Activated CD4-positive, alpha-beta T cell treated with anti-CD3 and anti-CD28 coated beads, Interleukin-2, Interleukin-6, amounts not matched to agents 100 ng/mL and 50 ng/mL, durations not matched to agents 16 hours and 8 hours (primary cell): ENCODE results near the gene GSG1L.
"Not testable (repeated sequence)": the region's sequence is repeated elsewhere in the genome, so short reads cannot be mapped to it uniquely, and the experiment has no call there.

Experiments
- DNase-seq: peaks from one replicate; pipeline ENCODE4 v3.0.0-alpha.2; 2020

Gene GSG1L

DNA sequence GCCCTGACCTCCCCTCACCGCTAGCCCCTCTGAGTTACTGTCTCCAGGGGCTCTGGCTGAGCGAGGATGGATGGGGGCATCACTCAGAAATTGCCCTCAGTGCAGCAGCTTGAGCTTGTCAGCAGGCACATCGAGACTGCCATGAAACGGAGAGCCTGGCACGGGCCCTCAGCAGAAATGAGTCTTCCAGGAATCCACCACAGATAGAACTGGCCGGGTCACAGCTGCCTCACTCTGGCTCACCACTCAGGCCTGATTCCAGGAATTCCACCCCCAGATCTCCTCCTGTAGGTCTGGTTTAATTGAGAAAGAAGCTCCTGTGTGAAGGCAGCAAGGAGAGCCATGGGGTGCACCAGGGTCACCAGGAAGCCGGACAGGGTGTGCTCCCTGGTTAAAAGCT lies 85.5 kb downstream of the GSG1L start:
- no peak for DNase-seq

DNA sequence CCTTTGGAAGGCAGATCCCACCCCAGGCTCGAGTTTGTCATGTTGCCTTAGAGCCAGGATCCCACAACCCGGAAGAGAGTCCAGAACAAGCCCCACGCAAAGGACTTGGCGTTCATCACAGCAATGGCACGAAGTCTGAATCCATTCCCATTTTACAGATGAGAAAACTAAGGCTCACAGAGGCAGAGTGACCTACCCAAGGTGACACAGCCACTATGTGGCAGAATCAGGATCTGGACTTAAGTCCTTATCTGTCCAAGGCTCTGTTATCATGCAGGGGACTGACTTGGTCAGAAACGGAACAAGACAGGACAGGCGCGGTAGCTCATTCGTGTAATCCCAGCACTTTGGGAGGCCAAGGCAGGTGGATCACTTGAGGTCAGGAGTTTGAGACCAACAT lies 86.5 kb downstream of the GSG1L start:
- no peak for DNase-seq

GRCh38 chr16:27974896-27975540 lies 88.5 kb downstream of the GSG1L start:
- DNase-seq = no peak

DNA sequence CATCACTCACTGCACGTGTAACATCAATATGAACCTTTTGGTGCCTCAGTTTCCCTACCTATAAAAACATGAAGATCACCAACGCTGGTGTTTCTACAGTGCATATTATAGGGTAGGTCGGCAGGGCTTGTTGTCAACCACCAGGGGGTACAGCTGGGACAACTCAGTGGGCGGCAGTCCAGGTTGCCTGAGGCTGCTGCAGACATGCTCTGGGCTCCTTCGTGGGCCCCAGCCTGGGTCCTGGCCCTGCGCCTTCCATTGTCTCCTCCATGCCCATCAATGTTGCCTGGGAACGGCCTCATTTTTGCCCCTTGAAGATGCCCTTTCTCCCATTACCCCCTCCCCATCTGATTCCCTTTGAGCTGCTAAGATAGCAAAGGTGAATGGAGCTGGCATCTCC lies 89.8 kb downstream of the GSG1L start:
- DNase-seq = no peak

- peak; percentile 61 for DNase-seq
These were observed 91.0 kb downstream of the GSG1L start for GRCh38 chr16:27972500-27972899.

- no peak for DNase-seq
These were observed 93.9 kb downstream of the GSG1L start for GRCh38 chr16:27969574-27969973.

- no peak for DNase-seq
These were observed 96.3 kb downstream of the GSG1L start for GRCh38 chr16:27967169-27967568.

GRCh38 chr16:27966756-27967155 lies 96.8 kb downstream of the GSG1L start:
- DNase-seq = no peak

- DNase-seq = no peak
These were observed 97.7 kb downstream of the GSG1L start for GRCh38 chr16:27965801-27966200.

DNA sequence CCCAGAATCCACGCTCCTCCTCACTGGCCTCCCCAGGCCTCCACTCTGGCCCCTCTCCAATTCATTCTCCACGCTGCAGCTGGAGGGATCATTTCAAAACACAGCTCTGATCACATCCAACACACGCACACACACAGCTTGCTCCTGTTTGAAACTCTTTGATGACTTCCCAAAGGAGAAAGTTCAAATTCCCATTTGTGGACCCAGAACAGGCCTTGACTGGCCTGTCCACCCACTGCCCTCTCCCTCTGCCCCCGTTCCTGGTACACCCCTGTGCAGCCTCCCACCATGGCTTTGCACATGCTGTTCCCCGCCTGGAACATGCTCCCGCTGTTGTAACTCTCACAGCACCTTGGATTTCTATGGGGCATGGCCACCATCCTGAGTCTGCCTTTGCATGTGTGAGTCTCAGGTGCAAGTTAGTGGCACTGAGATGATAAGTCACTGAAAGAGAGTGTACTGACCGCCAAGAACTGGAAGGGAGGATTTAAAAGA lies 100.0 kb downstream of the GSG1L start:
- no peak for DNase-seq

- no peak for DNase-seq
These were observed 101.3 kb downstream of the GSG1L start for GRCh38 chr16:27962197-27962596.

DNA sequence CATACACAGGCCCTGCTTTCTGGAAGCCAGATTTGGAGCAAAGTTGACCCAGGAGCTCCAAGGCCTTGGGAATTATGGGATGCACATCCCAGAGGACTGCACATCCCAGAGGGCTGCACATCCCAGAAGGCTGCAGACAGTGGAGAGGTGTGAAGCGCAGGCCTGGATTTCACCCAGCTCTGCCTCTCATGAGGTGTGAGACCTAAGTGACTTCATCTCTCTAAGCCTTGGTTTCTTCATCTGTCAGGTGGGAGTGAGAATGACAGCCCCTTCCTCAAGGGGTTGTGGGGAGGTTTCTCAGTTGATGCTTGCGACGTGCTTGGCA lies 102.3 kb downstream of the GSG1L start:
- DNase-seq = no peak

- DNase-seq = no peak
These were observed 102.8 kb downstream of the GSG1L start for GRCh38 chr16:27960619-27961295.

DNA sequence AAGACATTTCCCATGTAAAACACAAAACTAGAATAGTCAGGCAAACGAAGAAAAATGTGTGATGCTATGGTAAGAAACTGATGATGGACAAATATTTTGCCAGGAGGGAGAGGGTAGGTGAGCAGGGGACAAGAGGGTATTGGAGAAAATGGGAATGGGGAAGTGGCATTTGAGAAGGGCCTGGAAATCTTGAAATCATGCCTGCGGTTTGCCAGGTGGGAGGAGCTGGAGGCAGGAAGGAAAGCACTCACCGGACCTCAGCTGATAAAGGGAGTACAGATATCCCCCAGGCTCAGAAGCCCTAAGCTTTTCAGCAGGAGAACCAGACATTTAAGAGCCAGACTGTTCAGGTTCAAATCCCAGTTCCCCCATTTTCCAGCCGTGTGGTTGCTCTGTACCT lies 103.6 kb downstream of the GSG1L start:
- DNase-seq = no peak

- no peak for DNase-seq
These were observed 109.3 kb downstream of the GSG1L start for GRCh38 chr16:27954191-27954590.

DNA sequence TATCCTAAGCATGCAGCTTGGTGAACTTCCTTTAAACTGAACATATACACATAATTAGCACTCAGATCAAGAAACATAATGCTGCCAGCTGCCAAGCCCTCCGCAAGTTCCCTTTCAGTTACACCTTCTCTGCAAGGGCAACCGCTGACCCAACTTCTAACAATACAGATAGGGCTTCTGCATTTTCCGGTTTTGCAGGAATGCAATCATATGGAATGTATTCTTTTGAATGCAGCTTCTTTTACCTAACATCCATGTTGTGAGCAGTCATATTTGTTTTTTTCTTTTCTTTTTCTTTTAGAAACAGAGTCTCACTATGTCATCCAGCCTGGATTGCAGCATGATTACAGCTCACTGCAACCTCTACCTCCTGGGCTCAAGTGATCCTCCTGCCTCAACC lies 110.7 kb downstream of the GSG1L start:
- DNase-seq = no peak

GRCh38 chr16:27951489-27952120 lies 111.9 kb downstream of the GSG1L start:
- no peak for DNase-seq

DNA sequence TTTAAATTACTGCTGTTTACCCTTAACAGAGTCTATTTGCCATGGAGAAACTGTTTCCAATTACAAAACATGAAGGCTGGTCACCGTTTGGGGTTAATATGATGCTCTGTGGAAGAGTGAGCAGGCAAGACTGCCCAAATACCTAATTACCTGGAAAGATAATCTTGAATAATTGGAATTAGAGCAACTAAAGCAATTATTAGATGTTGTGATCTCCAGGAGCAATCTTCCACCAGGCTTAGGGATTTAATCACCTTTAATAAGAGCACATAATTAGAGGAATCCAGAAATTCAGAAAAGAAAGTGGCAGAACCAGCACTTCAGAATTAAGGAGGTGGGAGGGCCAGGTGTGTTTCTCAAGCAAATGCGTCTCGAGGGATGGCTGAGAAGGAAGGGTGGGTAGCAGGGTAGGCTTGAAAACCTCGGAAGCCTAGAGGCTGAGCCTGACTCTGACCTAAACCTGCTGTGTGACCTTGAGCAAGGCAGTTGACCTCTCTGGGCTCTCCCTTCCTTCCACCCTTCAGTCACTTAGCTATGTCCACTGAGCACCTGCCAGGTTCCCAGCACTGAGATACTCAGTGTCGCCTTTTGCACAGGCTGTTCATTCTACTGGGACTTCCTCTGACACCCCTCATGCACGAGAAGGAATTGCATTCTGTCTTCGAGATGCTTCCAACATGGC lies 113.2 kb downstream of the GSG1L start:
- DNase-seq = no peak

GRCh38 chr16:27947696-27948095 lies 115.8 kb downstream of the GSG1L start:
- no peak for DNase-seq

DNA sequence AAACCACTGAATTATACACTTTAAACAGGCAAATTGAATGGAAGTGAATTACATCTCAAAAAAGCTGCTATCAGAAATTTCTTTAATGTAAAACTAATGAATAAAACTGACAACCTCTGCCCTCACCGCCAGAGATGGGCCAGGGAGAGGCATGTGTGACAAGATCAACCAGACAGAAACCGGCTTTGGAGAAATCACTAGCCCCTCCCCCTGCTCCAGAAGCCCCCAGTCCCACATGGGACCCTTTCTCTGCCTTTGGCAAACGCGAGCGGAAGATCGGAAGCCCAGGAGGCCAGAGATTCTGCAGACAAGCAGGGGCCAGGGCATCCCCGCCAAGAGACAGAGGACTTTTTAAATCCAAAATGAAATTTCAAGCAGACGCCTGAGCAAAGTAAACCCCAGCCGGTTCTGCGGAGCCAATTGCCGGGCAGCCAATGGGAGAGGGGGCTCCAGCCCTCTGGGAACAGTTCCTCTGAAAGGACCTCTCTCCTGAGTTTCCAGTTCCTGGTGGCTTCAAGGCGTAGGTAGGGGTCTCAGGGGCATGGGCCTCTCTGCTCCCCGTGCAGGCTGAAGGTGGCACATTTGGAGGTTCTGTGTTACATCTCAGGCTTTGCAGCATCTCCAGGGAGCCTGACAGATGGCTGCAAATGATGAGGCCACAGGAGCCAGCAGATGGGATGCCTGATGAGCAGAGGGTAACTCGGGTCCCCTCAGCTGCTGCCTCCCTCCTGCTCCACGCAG lies 118.1 kb downstream of the GSG1L start:
- DNase-seq = no peak

DNA sequence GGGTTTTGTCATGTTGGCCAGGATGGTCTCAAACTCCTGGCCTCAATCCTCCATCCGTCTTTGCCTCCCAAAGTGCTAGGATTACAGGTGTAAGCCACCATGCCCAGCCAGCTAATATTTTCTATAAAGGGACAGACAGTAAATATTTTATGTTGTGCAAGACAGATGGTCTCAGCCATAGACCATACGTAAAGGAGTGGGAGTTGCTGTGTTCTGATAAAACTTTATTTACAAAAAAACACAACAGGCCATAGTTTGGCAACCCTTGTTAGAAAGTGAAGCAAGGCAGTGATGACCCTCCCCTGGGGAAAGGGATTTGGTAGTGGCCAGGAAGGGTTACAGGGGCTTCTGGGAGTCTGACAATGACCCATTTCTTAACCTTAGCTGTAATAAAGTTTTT lies 119.7 kb downstream of the GSG1L start:
- DNase-seq = no peak

DNA sequence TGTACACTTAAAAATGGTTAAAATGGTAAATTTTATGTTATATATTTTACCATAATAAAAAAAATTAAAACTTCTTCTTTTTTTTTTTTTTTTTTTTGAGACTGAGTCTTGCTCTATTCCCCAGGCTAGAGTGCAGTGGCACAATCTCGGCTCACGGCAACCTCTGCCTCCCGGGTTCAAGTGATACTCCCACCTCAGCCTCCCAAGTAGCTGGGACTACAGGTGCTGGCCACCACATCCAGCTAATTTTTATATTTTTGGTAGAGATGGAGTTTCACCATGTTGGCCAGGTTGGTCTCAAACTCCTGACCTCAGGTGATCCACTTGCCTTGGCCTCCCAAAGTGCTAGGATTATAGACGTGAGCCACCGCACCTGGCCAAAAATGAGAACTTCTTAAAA lies 121.4 kb downstream of the GSG1L start:
- not testable (repeated sequence) for DNase-seq

DNA sequence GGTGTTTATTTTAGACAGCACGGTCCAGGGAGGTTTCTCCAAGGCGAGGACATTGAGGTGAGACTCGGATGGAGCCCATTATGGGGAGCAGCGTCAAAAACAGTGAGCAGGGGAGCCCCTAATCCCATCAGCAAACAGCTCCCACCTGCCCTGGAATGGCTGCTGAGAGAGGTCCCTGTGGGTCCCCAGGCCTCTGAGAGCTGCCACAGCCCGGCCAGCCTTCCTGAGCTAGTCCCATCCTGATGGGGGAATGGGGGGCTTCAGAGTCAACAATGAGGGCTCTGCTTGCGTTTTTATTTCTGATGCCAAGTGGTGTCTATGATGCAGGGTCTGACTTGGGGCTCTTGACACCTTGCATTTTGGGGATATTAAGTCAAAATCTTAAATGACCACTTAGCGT lies 128.4 kb downstream of the GSG1L start:
- no peak for DNase-seq
